ENCODE data around the gene TTC21A.

DNA sequence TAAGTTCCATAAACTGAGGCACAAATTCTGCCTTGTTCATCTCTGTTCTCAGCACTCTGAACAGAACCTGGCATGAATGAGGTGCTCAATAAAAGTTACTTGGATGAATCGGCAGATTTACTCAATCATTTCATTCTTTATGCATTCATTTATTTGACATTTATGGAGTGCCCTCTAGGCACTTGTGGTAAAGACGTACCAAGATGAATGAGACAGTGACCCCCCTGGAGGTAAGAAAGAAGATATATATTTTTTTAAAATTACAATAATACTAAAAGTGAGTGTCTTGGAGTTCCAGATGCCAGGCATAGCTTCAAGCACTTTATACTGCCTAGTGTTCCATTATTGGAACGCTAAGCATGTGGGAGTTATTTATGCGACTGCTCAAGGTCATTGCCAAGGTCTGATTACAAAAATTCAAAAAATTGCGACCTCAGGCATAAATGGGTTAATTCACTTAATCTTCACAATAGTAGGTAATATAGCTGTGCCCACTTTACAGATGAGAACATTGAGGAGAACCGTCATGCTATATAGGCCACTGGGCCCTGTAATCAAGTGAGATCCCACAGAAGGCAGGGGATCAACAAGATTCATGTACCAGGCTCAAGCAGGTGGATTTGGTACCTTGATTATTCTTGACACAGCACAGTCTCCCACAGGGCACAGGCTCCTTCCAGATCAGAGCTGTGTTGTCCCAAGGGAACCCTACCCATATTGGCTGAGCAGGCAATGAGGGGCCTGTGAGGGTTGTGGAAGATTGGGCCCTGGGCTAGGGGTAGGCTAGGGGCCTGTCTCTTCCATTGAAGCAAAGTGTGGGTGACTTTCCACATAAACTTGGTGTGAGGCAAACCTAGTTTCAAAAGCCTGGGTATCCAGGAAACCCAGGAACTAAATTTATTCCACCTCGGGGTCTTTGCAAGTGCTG lies 74.2 kb downstream of the TTC21A start:
- TF ChIP-seq, protein P1, sequence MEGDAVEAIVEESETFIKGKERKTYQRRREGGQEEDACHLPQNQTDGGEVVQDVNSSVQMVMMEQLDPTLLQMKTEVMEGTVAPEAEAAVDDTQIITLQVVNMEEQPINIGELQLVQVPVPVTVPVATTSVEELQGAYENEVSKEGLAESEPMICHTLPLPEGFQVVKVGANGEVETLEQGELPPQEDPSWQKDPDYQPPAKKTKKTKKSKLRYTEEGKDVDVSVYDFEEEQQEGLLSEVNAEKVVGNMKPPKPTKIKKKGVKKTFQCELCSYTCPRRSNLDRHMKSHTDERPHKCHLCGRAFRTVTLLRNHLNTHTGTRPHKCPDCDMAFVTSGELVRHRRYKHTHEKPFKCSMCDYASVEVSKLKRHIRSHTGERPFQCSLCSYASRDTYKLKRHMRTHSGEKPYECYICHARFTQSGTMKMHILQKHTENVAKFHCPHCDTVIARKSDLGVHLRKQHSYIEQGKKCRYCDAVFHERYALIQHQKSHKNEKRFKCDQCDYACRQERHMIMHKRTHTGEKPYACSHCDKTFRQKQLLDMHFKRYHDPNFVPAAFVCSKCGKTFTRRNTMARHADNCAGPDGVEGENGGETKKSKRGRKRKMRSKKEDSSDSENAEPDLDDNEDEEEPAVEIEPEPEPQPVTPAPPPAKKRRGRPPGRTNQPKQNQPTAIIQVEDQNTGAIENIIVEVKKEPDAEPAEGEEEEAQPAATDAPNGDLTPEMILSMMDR (IDR thresholded peaks at IDR 0.05 in 2 of 3, conservative IDR thresholded peaks at IDR 0.05 in 1 of 3; ENCODE audit: borderline replicate concordance in 1 of 3, insufficient read depth in 1 of 3, low read depth in 2 of 3, low read length in 2 of 3) = peak in 1 of 3 experiments; percentile 7; a peak in 1 of 6 replicates
- no peak for TF ChIP-seq SP1 (IDR thresholded peaks at IDR 0.05; ENCODE audit: low read depth)
- TF ChIP-seq SIN3A (IDR thresholded peaks at IDR 0.05; ENCODE audit: low read depth) = no peak
- TF ChIP-seq POLR2AphosphoS5 (IDR thresholded peaks at IDR 0.05; ENCODE audit: low read depth, low read length) = no peak
- no peak for TF ChIP-seq EZH2phosphoT487 (IDR thresholded peaks at IDR 0.05; ENCODE audit: borderline replicate concordance)
- TF ChIP-seq, protein P2, sequence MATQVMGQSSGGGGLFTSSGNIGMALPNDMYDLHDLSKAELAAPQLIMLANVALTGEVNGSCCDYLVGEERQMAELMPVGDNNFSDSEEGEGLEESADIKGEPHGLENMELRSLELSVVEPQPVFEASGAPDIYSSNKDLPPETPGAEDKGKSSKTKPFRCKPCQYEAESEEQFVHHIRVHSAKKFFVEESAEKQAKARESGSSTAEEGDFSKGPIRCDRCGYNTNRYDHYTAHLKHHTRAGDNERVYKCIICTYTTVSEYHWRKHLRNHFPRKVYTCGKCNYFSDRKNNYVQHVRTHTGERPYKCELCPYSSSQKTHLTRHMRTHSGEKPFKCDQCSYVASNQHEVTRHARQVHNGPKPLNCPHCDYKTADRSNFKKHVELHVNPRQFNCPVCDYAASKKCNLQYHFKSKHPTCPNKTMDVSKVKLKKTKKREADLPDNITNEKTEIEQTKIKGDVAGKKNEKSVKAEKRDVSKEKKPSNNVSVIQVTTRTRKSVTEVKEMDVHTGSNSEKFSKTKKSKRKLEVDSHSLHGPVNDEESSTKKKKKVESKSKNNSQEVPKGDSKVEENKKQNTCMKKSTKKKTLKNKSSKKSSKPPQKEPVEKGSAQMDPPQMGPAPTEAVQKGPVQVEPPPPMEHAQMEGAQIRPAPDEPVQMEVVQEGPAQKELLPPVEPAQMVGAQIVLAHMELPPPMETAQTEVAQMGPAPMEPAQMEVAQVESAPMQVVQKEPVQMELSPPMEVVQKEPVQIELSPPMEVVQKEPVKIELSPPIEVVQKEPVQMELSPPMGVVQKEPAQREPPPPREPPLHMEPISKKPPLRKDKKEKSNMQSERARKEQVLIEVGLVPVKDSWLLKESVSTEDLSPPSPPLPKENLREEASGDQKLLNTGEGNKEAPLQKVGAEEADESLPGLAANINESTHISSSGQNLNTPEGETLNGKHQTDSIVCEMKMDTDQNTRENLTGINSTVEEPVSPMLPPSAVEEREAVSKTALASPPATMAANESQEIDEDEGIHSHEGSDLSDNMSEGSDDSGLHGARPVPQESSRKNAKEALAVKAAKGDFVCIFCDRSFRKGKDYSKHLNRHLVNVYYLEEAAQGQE (IDR thresholded peaks at IDR 0.05; ENCODE audit: low read depth) = no peak
- TF ChIP-seq CEBPB (IDR thresholded peaks at IDR 0.05; ENCODE audit: low read depth) = no peak
- no peak for TF ChIP-seq FOSL1 (IDR thresholded peaks at IDR 0.05; ENCODE audit: low read depth)
- no peak for TF ChIP-seq YY1 (IDR thresholded peaks at IDR 0.05; ENCODE audit: extremely low read depth, insufficient replicate concordance, low read depth, low read length)
- TF ChIP-seq POLR2A (IDR thresholded peaks at IDR 0.05; ENCODE audit: borderline replicate concordance, extremely low read depth, insufficient read depth, insufficient read length) = no peak
- TF ChIP-seq RAD21 (IDR thresholded peaks at IDR 0.05; ENCODE audit: low read depth) = peak; percentile 6; the same call in 1 of the 2 replicates
- TF ChIP-seq EZH2 (IDR thresholded peaks at IDR 0.05) = no peak

Measured in HCT116 (cell line).